HCT116 (cell line): ENCODE results near the gene EP400.

Experiments
- CBX3 ChIP-seq: IDR thresholded peaks from 2 replicates; pipeline ENCODE4 v1.6.1; 2012; ENCODE audit warnings: low read depth
- CTCF ChIP-seq, 3 experiments: fragments of 200-600 bp in 1 of 3; sonication (generic) in 1 of 3; IDR thresholded peaks in 2 of 3; conservative IDR thresholded peaks in 1 of 3; 2 replicates each; pipeline ENCODE4 v1.5.1; 2012 to 2017; ENCODE audit warnings: low read depth in 2 of 3, low read length in 2 of 3, antibody characterized with exemption in 1 of 3, borderline replicate concordance in 1 of 3, control low read depth in 1 of 3, mild to moderate bottlenecking in 1 of 3, mixed read lengths in 1 of 3, mixed run types in 1 of 3, moderate library complexity in 1 of 3; ENCODE audit not compliant: insufficient read depth in 1 of 3
- ELF1 ChIP-seq: IDR thresholded peaks from 2 replicates; pipeline ENCODE4 v1.6.1; 2012; ENCODE audit warnings: low read depth, borderline replicate concordance
- EZH2 ChIP-seq: fragments of 200-600 bp; sonication (generic); IDR thresholded peaks from 2 replicates; pipeline ENCODE4 v1.6.1; 2017; ENCODE audit warnings: antibody characterized with exemption, mixed run types
- JUND ChIP-seq: IDR thresholded peaks from 2 replicates; pipeline ENCODE4 v1.6.1; 2012
- MAX ChIP-seq: IDR thresholded peaks from 2 replicates; pipeline ENCODE4 v1.6.1; 2012
- POLR2A ChIP-seq: IDR thresholded peaks from 2 replicates; pipeline ENCODE4 v1.7.0; 2011; ENCODE audit warnings: borderline replicate concordance; ENCODE audit not compliant: insufficient read depth, insufficient read length; ENCODE audit errors: extremely low read depth
- POLR2AphosphoS5 ChIP-seq: IDR thresholded peaks from 2 replicates; pipeline ENCODE4 v1.6.1; 2011; ENCODE audit warnings: mild to moderate bottlenecking, low read depth, low read length, moderate library complexity
- RAD21 ChIP-seq: IDR thresholded peaks from 2 replicates; pipeline ENCODE4 v1.6.1; 2012; ENCODE audit warnings: low read depth, mild to moderate bottlenecking
- REST ChIP-seq: IDR thresholded peaks from 2 replicates; pipeline ENCODE4 v1.6.1; 2012; ENCODE audit warnings: low read depth
- SP1 ChIP-seq: IDR thresholded peaks from 2 replicates; pipeline ENCODE4 v1.6.1; 2012; ENCODE audit warnings: low read depth
- YY1 ChIP-seq: IDR thresholded peaks from 2 replicates; pipeline ENCODE4 v1.6.1; 2011; ENCODE audit warnings: low read length, low read depth, moderate library complexity, mild to moderate bottlenecking; ENCODE audit not compliant: insufficient replicate concordance; ENCODE audit errors: extremely low read depth
- ZBTB33 ChIP-seq: IDR thresholded peaks from 2 replicates; pipeline ENCODE4 v1.6.1; 2011; ENCODE audit warnings: mild to moderate bottlenecking, low read length, moderate library complexity; ENCODE audit not compliant: insufficient replicate concordance; ENCODE audit errors: extremely low read depth

GRCh38 chr12:132129007-132129406 is 179.3 kb downstream of the EP400 start:
- no peak for TF ChIP-seq POLR2A
- TF ChIP-seq CTCF (IDR thresholded peaks at IDR 0.05 in 2 of 3, conservative IDR thresholded peaks at IDR 0.05 in 1 of 3; ENCODE audit: borderline replicate concordance in 1 of 3, insufficient read depth in 1 of 3, low read depth in 2 of 3, low read length in 2 of 3): no peak
- no peak for TF ChIP-seq POLR2AphosphoS5
- TF ChIP-seq JUND: no peak
- TF ChIP-seq EZH2: no peak
- no peak for TF ChIP-seq CBX3
- TF ChIP-seq YY1: no peak
- no peak for TF ChIP-seq MAX
- no peak for TF ChIP-seq ELF1
- no peak for TF ChIP-seq ZBTB33
- TF ChIP-seq SP1: no peak
- TF ChIP-seq REST: no peak
- TF ChIP-seq RAD21: no peak
